ENCODE measurements around the gene CNTRL.

- TF ChIP-seq GATA2 (IDR thresholded peaks at IDR 0.05; ENCODE audit: low read depth, low read length), result no peak
- TF ChIP-seq GATA3 (IDR thresholded peaks at IDR 0.05; ENCODE audit: low read depth, low read length), result no peak
Measured at GRCh38 chr9:121105531-121105930, 30.8 kb downstream of the CNTRL start.
